Esophagus squamous epithelium (tissue), 4 donors: ENCODE results near the gene VASH2.

Experiments used
- POLR2A ChIP-seq, 4 donors: fragments of 450-650 bp; IDR thresholded peaks; one replicate each; pipeline ENCODE4 v1.6.1; 2017; ENCODE audit warnings: antibody characterized with exemption in 4 of 4, mild to moderate bottlenecking in 4 of 4, moderate library complexity in 3 of 4
- TF ChIP-seq, protein P1 (sequence below), 6 experiments: fragments of 450-650 bp in 4 of 6; fragments of 200-600 bp in 2 of 6; sonication (generic) in 2 of 6; IDR thresholded peaks; one replicate each; pipeline ENCODE4 v1.5.1; 2016 to 2019; ENCODE audit warnings: antibody characterized with exemption in 6 of 6, mild to moderate bottlenecking in 4 of 6, moderate library complexity in 4 of 6

DNA sequence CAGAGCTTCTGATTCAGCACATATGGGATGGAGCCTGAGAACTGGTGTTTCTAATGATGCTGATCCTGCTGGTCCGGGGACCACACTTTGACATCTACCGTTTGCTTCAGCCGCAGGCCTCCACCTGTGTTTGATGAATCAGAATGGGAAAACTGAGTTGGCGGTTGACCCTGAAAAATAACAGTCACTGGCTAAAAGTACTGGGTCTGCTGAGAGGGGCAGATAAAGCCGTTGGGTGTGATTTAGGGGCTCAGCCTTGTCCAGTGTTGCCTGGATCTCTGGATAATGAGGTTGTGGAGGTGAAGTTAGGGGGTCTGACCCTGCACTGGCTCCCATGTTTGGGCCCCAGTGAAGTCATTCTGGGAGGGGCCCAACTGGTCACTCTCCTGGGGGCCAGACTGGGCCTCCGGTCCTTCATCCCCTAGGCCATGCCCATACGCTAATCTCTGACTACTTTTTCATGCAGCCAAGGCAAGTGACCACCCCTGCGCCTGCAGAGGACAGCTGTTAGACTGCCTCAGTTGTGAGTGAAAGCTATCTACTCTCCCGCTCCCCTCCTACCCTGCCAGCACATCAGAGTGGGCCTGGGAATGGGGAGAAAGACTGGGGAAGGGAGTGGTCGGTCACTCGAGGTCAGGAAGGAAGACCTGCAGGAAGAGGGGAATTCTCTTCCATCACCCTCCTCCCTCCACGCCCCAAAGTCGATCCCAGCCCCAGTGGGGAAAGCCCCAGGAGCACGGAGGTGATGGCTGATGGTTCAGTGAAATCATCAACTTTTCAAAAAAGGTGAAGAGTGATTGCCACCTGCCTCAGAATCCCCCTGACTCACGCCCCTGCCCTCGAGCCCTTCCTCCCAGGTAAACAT is 27.7 kb downstream of the VASH2 start:
- TF ChIP-seq, protein P1, sequence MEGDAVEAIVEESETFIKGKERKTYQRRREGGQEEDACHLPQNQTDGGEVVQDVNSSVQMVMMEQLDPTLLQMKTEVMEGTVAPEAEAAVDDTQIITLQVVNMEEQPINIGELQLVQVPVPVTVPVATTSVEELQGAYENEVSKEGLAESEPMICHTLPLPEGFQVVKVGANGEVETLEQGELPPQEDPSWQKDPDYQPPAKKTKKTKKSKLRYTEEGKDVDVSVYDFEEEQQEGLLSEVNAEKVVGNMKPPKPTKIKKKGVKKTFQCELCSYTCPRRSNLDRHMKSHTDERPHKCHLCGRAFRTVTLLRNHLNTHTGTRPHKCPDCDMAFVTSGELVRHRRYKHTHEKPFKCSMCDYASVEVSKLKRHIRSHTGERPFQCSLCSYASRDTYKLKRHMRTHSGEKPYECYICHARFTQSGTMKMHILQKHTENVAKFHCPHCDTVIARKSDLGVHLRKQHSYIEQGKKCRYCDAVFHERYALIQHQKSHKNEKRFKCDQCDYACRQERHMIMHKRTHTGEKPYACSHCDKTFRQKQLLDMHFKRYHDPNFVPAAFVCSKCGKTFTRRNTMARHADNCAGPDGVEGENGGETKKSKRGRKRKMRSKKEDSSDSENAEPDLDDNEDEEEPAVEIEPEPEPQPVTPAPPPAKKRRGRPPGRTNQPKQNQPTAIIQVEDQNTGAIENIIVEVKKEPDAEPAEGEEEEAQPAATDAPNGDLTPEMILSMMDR (IDR thresholded peaks at IDR 0.05) = no peak
- TF ChIP-seq POLR2A (IDR thresholded peaks at IDR 0.05) = no peak
